Right renal pelvis (tissue), 4 donors: Measurements from ENCODE around the gene FAM120AOS. TPM values are rescaled to one million over a fixed set of nuclear protein-coding genes. Genes with fewer than 3 reads are reported as not detected.

ENCODE experiments used
- DNase-seq, 4 donors: peaks; one replicate each; pipeline ENCODE4 v3.0.0-alpha.2; 2013; ENCODE audit warnings: low read depth in 4 of 4, low spot score in 3 of 4, missing footprints in 1 of 4
- polyA plus RNA-seq, 4 donors: library from polyadenylated mRNA; unstranded; fragments of 120-200 nt; gene quantifications; one replicate each; pipeline ENCODE4 v1.2.1, GENCODE V29; 2013; ENCODE audit not compliant: insufficient read length in 4 of 4

The FAM120AOS gene
- polyA plus RNA-seq: 10 to 100 TPM; 62.3 to 69.6 (median 67.1) TPM

DNA sequence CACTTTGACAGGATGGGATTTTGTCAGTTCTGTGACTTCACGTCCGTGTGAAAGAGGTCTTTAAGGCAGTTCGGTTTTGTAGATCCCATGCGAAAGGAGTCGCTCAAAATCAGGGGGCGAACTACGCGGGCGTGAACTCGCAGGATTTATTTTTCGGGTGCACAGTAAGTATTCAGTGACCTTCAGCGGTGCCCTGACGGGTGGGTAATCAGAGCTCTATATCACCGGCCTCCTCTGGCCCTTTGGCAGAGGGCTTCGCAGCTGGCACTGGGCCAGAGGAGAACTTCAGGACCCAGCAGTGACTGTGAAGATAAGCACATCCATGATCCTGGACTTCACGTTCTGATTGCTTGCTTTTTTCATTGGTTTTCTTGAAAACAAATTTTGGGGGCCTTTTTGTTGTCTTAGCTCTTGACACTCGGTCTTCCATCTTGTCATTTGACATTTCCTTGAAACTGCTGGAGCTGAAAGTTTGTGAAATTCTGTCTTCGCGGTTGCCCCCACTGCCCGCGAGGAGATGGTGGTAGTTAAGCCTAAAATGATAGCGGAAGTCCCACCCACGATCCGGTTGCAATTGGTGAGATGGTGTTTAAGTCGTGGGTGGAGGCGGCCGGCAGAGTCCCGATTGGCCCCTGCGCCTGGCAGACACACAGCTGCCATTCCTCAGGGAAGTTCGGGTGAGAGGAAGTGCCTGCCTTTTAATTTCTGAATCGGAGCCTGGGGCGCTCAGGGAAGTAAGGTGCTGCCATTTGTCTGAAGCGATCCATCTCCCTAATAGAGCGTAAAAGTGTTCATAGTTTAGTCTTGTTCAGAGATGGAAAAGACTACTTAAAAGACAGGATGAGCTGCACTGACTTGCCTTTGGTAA, at the start of gene FAM120AOS:
Gene FAM120AOS (minus strand): TSS at position 535 of the 868 bp plus-strand sequence. CDS start 872 bp downstream, outside the sequence.
- DNase-seq: peak in 3 of 4 donors; percentile 81 to 87 (median 83)

DNA sequence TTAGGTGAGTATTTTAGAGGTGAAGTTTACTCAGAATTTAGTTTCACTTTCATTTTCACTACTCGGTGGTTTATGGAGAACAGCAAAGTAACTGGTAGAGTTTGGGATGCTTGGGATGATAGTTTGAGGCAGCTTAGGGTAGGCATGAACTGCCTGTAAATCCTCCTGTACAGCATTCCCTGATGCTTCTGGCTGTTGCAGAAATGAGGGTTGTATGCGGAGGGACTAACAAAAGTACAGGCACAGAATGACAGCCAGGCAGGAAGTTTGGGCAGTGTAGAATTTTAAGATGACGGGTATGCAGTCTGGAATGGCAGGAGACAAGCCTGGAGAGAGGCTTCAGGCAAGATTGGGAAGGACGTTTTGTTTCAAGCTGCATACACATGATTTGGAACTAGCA, 48.0 kb upstream of the FAM120AOS start:
- DNase-seq: no peak

DNA sequence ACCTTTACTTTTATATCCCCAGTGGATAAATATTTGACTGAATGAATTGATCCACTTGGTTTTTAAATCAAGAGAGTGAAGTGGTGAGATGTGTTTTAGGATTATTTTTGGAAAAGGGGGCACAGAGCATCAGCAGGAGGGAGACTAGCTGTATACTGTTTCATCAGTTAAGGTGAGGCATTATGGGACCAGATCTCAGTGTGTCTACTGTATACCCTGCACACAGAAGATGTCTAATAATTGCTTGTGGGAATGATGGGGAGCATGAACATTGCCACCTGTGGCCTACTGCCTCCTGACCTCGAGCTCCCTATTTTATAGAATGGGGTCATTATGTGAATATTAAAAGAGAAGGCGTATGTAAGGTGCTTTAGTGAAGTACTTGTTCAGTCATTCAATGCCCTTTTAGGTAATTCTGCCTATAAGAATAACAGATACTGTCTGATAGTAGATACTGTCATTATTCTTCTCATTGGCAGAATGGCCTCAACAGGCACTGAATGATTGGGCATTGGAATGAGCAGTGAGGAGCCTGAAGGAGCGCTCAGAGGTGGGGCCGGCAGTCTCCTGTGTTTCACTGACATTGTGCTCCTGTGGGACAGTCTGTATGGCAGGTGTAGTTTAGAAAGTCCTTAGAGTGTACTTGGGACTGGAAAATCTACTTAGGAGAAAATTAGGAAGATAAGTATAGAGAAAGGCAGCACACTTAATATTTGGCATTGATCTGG, 47.4 kb upstream of the FAM120AOS start:
- no peak for DNase-seq

DNA sequence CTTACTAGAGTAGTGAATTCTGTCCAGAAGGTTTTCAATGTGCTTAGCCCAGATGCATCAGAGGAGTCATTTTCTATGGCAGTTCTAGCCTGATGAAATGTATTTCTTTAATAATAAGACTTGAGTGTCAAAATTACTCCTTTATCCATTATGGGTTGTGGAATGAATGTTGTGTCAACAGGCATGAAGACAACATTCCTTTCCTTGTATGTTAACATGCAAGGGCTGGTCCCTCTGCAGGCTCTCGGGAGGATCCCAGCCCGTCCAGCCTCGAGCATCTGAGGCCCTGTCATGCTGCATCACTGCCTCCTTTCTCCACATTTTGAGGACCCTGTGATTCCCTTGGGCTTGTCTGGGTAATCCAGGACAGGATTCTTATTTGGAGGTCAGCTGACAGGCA, 42.9 kb upstream of the FAM120AOS start:
- DNase-seq: no peak

DNA sequence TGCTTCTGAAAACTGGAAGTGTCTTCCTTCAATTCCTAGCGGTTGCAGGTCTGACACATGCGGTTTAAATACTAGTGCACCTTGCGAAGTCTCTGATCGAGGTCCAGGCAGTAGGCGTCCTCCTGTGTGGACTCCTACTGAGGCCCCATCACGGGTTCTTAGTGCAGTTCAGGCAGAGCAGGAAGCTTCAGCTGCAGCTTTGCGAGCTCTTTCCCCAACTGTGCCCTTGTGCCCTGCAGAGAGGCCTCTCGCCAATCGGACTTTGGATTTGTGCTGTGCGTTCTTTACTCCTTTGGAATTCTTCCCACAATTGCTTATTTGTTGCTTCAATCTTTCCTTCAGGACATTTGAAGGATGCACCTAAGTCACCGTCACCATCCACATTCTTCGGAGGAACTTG, 40.6 kb upstream of the FAM120AOS start:
- DNase-seq: no peak

DNA sequence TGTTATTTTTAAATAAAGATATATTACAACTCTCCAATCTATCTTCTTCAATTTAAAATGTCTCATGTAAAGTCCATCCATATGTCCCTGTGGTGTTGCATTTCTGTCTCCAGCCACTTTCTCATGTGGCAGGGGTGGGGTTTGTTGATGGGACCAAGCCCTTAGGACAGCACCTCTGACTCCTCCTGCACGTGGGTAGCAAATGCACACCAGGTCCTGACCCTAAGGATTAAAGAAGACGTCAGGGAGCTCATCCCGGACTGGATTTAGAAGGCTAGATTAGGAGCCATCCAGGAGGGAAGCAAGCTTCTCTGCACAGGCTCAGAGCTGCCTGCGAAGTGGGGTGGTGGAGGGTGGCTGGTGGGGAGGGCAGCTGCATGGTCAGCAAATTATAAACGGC, 38.9 kb upstream of the FAM120AOS start:
- DNase-seq: no peak

DNA sequence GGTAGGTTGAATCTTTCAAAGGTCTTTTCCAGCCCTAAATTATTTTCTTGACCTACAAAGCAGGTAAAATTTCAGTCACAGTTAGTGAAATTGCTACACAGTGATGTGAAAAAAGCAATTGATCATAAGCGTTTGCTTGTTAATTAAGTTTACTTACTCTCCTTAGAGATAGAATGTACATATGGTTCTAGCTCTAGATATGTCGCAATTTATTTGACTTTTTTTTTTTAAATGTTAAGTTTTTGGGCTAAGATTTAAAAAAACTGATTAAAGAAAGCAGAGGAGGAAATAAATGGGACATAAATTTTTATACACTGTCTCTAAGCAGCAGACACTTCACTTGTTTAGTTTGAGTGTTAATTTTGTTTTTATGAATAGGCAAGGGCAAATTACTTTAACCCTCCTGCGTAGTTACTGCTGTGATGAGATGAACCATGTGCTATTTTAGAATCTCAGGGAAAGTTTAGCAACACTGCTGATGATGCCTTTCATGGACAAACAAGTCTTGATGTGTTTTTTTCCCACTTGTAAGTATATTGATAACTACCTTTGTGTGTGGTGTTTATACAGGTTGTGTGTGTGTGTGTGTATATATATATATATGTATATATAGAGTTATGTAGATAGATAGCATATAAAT, 38.3 kb upstream of the FAM120AOS start:
- no peak for DNase-seq

DNA sequence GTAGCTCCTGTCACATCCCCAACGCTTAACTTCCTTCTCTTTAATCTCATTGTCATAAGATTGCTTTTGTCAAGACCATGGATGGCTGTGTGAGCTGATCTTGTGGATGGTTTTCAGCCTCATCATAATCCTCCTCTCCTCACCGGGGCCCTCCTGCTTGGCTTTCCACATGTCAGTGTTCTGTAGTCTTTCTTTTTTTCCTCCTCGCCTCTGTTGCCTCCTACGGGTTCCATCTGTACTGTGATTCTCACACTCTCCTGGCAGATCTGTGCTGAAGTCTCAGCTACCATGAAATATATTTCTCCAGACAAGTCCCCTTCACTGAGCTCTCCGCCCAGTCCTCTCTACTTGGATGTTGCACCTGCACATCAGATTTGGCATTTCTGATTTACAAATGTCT, 34.9 kb upstream of the FAM120AOS start:
- no peak for DNase-seq

DNA sequence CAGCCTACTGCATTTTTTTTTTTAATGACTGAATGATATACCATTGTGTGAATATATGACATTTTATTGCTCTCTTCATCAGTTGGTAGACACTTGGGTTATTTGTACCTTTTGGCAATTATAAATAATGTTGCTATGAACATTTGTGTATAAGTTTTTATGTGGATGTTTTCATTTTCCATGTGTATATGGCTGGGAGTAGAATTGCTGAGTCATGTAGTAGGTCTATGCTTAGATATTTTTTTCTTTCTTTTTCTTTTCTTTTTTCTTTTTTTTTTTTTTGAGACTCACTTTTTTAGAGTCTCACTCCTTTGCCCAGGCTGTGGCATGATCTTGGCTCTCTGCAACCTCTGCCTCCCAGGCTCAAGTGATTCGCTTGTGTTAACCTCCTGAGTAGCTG, 32.9 kb upstream of the FAM120AOS start:
- DNase-seq: no peak

DNA sequence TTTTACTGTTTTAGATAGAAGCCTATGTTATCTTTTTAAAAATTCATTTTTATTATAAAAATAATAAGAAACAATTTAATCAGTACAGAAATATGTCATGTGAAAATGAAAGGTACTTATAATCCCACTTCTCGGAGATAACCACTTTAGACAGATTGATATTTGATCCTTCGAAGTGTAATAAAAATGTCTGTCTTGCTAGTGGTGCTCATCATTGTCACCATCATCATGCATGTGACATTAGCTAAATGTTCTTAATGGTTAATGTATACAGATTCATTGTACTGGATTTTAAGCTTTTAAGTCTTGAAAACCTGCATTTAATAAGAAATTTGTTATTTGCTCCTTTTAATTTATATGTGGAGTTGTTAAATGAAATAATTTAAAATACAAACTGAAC, 30.1 kb upstream of the FAM120AOS start:
- DNase-seq: no peak

DNA sequence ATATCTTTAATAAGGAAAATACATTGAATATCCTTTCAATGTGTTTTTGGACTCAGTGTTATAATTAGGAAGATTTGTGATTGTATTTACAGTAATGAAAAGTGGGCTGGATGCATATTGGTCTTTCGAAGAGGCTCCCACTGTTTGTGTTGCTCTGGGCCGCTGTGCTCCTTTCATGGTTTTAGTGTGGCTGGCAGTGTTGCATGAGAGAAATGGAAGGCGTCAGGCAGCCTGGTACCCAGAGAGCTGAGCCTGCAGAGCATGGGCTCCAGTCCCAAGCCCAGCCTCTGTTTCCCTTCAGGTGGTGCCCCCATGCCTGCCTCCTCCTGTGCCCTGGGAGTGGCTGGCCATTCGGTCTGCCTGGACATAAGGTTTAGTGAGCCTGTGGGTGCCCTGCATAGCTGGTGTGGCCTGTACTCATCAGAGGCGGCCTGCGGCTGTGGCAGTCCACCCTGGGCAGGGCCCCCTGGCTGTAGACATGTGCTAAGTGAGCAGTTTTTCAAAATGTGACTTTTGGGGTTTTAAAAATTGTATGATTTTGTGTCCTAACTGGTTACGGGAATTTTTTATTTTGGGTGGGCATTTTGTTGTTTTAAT, 27.4 kb upstream of the FAM120AOS start:
- no peak for DNase-seq

DNA sequence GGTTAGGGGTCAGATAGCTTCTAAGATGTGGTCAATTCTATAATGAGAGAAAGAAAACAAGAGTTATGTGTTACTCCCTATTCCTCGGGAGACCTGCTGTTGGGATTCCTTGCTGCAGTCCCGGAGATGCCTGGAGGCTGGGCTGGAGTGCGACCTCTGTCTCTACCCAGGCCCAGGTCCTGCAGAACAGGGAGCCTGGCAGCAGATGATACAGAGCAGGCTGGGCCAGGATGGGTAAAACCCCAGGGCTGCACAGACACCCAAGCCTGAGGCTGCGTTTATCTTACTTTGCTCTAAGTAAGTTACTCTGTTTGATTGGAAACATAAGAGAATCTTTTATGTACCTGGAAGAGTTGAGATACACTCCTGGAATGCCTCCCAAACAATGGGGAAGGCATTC, 26.9 kb upstream of the FAM120AOS start:
- no peak for DNase-seq

DNA sequence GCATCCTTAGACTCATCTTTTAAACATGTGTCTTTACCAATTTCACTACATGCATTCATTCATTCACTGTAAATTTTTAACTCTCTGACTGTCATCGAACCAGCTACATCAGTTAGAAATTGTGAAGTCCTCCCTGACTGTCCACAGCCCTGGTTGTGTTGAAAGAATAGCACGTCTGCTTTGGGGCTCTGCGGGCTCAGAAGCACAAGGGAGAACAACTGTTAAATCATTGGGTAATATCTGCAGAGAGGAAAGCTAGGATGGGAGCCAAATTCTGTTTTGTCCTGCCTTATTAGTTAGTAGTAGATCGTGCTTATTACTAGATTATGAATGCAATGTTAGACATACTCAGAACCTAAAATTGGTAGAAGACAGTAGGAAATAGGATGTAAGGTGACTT, 26.3 kb upstream of the FAM120AOS start:
- no peak for DNase-seq

DNA sequence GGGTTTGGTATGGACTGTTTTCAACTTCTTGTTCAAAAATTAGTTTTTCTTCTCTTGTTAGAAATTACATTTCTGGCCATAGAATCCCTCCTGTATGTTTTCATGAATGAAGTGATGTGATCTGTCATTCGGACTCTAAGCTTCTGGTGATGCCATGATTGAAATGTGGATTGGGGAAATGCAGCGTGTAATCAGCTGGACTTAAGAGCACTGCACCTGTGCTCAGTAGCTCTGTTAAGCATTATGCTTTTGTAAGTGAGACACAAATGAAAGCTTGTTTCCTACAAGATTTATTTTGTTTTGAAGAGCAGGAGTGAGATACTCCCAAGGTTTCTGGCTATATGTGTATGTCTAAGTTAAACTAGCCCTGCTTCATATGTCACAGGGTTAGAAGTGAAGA, 24.0 kb upstream of the FAM120AOS start:
- no peak for DNase-seq

DNA sequence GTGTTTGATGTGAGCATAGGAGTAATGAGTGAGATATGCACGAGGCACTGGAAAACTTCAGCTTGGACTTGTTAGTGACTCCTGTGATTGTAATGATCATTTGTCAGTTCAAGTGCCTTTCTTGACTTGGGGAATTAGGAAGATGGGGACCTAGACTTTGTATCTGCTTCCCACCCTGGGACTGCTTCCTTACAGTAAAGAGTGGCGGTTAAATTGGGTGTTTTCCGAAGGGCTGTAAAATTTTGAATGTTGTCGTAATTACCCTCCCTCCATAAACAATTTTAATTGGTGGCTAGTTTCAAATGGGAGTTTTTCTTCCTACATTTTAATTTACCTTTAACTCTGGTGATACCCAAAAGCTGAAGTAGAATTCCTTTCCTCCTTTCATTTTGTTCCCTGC, 23.5 kb upstream of the FAM120AOS start:
- no peak for DNase-seq

DNA sequence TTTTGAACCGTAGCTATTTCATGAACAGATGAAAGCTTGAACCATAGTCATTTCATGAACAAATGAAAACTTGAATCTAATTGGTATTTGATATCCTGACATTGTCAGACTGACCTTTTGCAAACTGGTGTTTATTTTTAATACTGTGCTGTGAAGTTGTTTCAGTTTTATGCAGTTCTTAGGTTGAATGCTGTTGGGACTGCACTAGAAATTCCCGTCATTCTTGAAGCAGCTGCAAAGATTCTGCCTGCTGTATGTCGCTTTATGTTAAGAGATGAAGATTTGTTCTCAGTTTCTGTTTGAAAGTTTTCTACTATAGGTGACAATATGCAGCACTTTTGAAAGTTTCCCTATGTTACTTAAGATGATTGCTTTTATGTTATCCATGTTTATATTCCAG, 22.5 kb upstream of the FAM120AOS start:
- DNase-seq: no peak

DNA sequence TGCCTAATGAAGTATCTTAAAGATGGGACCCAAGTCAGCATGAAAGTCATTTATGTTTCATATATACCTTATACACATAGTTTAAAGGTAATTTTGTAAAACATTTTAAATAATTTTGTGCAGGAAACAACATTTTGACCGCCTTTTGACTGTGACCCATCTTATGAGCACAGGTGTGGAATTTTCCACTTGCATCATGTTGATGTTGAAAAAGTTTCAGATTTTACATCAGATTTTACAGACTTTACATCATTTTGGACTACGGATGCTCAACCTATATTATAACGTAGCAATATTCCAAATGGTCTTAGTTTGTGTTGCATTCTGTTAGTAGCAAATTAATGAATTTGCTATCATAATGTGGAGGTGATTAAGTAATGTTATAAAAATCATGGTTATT, 21.7 kb upstream of the FAM120AOS start:
- DNase-seq: no peak

DNA sequence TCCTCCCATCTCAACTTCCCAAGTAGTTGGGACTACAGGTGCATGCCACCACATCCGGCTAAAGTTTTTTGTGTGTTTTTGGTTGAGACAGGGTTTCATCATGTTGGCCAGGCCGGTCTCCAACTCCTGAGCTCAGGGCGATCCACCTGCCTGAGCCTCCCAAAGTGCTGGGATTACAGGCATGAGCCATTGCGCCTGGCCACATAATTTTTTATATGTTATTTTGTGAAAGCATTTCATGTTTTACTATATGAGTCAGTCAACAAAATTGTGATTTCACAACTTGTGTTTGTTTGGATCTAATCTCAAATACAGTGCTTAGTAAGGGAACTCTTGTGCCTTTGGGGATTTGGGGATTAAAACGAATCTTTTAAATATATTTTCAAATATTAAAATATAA, 20.0 kb upstream of the FAM120AOS start:
- no peak for DNase-seq

DNA sequence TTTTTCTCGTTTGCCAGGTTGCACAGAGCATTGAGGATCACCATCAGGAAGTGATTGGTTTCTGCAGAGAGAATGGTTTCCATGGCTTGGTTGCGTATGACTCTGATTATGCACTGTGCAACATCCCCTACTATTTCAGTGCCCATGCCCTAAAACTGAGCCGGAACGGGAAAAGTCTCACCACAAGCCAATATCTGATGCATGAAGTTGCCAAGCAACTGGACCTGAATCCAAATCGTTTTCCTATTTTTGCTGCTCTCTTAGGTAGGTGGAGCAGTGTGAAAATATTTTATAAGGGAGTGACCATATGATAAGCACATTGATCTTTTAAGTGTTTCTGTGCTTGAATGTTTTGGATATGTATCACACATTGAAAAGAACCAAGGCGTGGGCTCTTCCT, 17.7 kb upstream of the FAM120AOS start:
- DNase-seq: no peak

DNA sequence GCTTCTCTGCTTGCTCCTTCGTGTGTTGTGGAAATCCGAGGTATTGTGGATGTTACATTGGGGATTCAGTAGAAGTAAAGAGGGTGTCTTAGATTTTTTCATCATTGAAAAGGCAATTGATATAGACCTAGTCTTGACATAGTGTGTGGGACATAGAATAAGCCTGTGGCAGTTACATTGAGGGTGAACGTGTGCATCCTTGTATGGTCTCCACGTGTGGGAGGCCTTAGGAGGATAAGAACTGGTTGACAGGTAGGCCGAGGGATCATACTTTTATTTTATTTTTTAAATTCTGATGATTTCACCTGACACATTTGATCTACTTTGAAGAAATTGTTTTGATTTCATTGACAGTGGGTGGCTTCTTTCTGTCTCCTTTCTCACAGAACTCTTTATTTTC, 17.0 kb upstream of the FAM120AOS start:
- no peak for DNase-seq
